WTC11 (cell line): ENCODE measurements around the gene ABHD3.

ENCODE experiments used
- ATF6 ChIP-seq: sonication (generic); formaldehyde crosslinking; IDR thresholded peaks from 2 replicates; pipeline ENCODE4 v1.8.1; 2023; ENCODE audit warnings: mild to moderate bottlenecking, missing genetic modification reagents
- FOXP4 ChIP-seq: sonication (generic); formaldehyde crosslinking; IDR thresholded peaks from 2 replicates; pipeline ENCODE4 v1.8.0; 2022; ENCODE audit warnings: mild to moderate bottlenecking, missing genetic modification reagents

GRCh38 chr18:21602299-21602587, 102.3 kb downstream of the ABHD3 start:
- TF ChIP-seq ATF6 (CRISPR knock-in tag), result no peak
- TF ChIP-seq FOXP4, result no peak
